Measurements from ENCODE around the gene NEU1.
"Not testable (repeated sequence)": the region's sequence is repeated elsewhere in the genome, so short reads cannot be mapped to it uniquely, and the experiment has no call there.

Gene NEU1

GRCh38 chr6:31862344-31863235 is at the start of gene NEU1:
TSS of gene NEU1 (minus strand) at chr6:31862821. CDS start at chr6:31862776, 45 bp downstream.
- FAIRE-seq, result peak; percentile 89
- peak; percentile 100 for DNase-seq (ENCODE audit: low spot score)

- FAIRE-seq, result no peak
- no peak for DNase-seq (ENCODE audit: low spot score)
Observed at GRCh38 chr6:31911826-31912585, 49.4 kb upstream of the NEU1 start.

- not testable (repeated sequence) for DNase-seq (ENCODE audit: low spot score); FAIRE-seq
Observed at GRCh38 chr6:31909298-31909697, 46.7 kb upstream of the NEU1 start.

DNA sequence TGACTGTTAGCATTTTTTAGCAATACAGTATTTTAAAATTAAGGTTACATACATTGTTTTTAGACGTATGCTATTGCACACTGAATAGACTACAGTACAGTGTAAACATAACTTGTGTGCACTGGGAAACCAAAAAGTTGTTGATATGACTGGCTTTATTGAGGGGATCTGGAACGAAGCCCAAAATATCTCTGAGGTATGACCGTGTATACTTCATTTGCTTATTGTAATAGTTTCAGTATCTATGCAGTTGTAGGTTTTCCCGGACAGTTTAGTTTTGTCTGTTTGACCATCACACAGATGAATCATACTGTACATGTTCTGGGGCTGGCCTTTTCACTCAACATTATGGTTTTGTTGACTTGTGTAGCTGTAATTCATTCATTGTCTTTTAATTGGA is 46.2 kb upstream of the NEU1 start:
- FAIRE-seq (no peak), DNase-seq (ENCODE audit: low spot score) (no peak)

DNA sequence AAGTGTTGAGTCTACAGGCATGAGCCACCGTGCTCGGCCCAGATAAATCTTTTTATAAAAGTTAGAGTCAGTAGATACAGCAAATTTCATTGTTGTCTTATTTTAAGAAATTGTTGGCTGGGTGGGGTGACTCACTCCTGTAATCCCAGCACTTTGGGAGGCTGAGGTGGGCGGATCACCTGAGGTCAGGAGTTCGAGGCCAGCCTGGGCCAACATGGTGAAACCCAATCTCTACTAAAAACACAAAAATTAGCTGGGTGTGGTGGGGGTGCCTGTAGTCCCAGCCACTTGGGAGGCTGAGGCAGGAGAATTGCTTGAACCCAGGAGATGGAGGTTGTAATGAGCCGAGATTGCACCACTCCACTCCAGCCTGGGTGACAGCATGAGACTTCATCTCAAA is 45.6 kb upstream of the NEU1 start:
- FAIRE-seq; DNase-seq (ENCODE audit: low spot score): not testable (repeated sequence)

GRCh38 chr6:31907158-31907813 is 44.7 kb upstream of the NEU1 start:
- DNase-seq (ENCODE audit: low spot score), result peak; percentile 29
- no peak for FAIRE-seq

DNA sequence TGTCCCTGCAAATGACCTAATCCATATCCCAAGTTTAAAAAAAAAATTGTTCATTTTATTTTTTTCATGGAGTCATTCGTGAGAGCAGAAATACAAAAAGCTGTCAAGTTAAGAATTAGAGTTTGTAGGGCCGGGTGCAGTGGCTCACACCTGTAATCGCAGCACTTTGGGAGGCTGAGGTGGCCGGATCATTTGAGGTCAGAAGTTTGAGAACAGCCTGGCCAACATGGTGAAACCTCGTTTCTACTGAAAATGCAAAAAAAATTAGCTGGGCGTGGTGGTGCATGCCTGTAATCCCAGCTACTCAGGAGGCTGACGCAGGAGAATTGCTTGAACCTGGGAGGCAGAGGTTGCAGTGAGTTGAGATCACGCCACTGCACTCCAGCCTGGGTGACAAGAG is 44.1 kb upstream of the NEU1 start:
- DNase-seq (ENCODE audit: low spot score); FAIRE-seq: not testable (repeated sequence)

DNA sequence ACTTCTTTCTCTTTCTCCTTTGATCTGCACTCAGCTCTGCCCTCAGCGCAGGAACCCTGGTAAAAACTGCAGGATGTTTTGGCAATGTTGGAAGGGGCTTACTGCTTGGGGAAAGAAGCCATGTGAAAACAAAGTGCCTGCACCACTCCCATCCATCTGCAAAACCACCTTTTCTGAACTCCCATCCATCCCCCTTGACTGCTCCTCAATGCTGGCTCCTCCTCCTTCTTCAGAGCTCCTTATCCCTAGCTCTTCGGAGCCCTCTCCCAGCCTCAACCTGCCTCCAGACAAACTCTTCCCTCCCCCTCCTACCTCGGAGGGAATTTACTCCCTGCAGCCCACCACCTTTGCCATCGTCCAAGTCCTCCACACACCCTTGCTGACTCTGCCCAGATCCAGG is 43.5 kb upstream of the NEU1 start:
- FAIRE-seq, result no peak
- DNase-seq (ENCODE audit: low spot score), result no peak

GRCh38 chr6:31905041-31905440 is 42.4 kb upstream of the NEU1 start:
- DNase-seq (ENCODE audit: low spot score), result no peak
- FAIRE-seq, result no peak

DNA sequence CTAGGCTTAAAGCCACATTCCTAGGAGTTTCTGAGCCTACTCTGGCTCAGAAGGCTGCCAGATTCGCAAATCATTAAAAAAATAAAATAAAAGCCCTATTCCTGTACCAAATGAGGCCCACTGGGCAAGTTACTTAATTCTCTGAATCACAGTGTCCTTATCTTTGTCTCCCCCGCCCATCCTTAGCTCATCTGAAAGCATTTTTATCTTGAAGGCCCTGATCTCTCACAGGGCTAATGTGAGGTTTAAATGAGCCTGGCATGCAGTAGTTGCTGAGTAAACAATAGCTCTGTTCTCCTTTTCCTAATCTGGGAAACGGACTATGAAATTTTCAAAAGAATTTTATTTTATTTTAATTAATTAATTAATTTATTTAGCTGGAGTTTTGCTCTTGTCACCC is 41.3 kb upstream of the NEU1 start:
- DNase-seq (ENCODE audit: low spot score) (no peak), FAIRE-seq (no peak)

DNA sequence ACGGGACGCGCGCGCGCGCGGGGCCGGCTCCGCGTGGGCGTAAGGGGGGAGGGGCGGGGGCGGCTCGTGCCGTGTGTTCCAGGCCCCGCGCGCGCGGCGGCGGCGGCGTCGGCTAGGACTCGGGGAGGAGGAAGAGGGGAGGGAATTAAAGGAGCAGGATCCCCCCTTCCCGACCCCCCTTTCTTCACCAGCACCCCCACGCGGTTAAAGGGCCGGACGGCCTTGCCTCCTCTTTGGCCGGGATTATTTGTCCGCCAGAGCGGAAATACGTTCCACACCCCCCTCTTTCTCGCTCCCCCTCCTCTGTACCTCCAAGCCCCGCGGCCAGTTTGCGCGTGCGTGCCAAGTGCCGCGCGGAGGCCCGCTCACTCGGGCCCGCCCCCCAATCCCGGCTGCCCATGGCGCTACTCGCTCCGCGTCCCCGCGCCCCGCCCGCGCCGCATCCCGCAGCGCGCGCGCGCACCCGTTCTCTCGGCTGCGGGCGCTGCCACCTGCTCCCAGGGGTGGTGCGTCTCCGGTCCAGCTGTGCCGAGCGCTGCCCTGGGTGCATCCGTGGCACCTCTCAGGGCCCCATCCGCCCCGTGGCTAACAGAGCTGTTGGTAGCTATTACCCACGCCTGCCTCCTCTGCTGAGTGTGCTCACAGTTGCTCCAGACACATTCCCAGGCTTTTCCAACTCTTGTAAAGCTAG is 39.5 kb upstream of the NEU1 start, which contains the start of gene ZBTB12:
TSS of gene ZBTB12 (minus strand) at position 134 of the 691 bp plus-strand sequence. CDS start 781 bp downstream, outside the sequence.
- DNase-seq (ENCODE audit: low spot score) (peak; percentile 94), FAIRE-seq (no peak)

DNA sequence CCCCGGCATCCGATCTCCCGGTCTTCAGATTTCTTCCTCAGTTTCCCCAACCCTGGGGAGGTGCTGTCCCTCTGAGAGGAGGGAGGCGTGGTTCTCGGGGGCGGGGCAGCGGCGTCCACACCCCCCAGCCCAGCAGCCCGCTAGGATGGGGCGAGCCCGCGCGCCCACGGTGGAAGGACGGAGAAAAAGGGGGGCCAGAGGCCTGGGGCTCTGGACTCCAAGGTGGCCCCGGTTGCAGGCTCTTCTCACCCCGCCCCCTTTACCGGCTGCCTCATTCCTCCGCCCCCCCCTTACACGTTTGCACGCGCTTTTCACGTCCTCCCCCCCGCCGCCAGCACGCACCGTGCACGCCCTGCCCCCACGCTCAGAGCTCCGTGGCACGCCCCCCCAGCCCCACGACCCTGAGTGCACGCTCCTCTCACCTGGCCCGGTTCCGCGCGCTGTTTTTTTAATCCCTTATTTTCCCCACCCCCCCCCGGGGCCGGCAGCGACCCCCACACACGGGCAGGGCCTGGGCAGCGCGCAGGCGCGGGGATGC is 38.9 kb upstream of the NEU1 start:
- no peak for FAIRE-seq
- DNase-seq (ENCODE audit: low spot score), result peak; percentile 62

GRCh38 chr6:31900917-31901414 is 38.3 kb upstream of the NEU1 start:
- DNase-seq (ENCODE audit: low spot score), result no peak

DNA sequence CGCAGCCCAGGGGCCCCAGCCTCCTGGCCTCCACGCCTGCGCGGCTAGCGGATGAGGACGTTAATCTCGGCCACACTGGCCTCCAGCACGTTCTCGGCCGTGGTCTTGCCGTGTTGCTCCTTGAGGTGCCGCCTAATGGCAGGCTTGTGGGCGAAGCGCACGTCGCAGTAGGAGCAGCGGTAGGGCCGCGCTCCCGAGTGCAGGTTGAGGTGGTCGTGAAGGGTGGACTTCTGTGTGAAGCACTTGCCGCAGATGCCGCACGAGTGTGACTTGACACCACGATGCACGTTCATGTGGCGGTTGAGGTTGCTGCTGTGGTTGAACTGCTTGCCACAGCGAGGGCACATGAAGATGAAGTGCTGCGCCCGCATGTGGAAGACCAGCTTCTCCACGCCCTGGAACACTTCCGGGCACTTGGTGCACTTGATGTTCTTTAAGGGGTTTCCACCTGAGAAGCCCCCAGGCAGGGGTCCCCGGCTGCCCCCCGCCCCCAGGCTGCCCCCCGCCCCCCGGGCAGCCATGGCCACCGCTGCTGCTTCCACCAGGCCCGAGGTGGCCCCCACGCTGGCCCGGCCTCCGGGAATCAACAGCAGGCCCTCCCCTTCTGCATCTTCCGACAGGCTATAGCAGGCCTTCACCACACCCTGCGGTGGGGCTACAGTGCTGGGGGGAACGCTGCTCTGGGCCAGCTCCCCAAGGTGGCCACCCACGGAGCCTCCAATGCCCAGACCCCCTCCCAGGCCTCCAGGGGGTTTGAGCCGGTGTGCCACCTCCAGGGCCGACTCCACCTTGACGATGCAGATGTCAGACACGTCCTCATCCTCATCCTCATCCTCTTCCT is 37.5 kb upstream of the NEU1 start:
- FAIRE-seq (no peak), DNase-seq (ENCODE audit: low spot score) (no peak)

More at GRCh38 chr6:31900917-31901414, 38.3 kb upstream of the NEU1 start:
- no peak for FAIRE-seq

DNA sequence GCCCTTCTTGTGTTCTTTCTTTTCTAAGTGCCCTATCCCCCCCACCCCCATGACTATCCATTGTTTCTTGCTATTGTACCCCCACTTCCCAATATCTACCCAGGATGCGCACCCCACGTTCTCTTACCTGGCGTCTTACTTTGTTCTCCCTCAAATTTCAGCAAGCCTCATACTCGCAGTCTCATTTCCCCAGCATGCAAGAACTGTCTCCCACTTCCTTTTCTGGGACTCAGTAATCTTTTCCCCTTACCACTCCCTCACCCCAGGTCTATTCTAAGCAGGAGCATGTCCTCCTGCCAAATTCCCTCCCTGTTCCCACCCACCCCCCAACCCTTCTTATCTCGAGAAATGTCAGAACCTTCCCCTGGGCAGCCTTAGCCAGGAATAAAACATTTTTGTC is 36.6 kb upstream of the NEU1 start:
- FAIRE-seq, result no peak
- no peak for DNase-seq (ENCODE audit: low spot score)

- FAIRE-seq, result no peak
- peak; percentile 67 for DNase-seq (ENCODE audit: low spot score)
Observed at GRCh38 chr6:31898383-31899011, 35.9 kb upstream of the NEU1 start.

- FAIRE-seq, result no peak
- peak; percentile 92 for DNase-seq (ENCODE audit: low spot score)
Observed at GRCh38 chr6:31897612-31898382, 35.2 kb upstream of the NEU1 start, which contains the start of gene EHMT2. TSS of gene EHMT2 (minus strand) at chr6:31897698. CDS start at chr6:31897677, 21 bp downstream.
